Body of pancreas (tissue), 4 donors: ENCODE data around the gene EMX1.

ENCODE experiments used
- POLR2A ChIP-seq, 3 donors: fragments of 450-650 bp; IDR thresholded peaks; one replicate each; pipeline ENCODE4 v1.6.1; 2016; ENCODE audit warnings: antibody characterized with exemption in 3 of 3, mild to moderate bottlenecking in 2 of 3
- TF ChIP-seq, protein P1 (sequence below), 7 experiments: fragments of 450-650 bp in 4 of 7; fragments of 200-600 bp in 3 of 7; sonication (generic) in 3 of 7; IDR thresholded peaks; one replicate each; pipeline ENCODE4 v1.5.1; 2016 to 2019; ENCODE audit warnings: antibody characterized with exemption in 7 of 7

DNA sequence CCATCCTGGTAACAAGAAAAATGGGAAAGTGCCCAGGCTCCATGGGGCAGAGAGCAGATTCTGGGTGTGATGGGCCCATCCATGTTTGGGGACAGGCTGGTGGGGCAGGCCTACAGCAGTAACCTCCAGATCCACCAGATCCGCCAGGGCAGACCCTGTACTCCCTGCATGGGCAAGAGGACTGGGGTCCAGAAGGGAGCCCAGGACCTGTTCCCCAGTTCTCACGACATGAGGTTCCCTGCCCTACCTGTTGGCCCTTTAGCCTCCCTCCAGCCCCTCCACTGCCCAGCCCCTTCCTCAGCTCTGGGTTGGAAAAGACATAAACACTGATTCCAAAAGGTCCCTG lies 38.7 kb downstream of the EMX1 start:
- TF ChIP-seq, protein P1, sequence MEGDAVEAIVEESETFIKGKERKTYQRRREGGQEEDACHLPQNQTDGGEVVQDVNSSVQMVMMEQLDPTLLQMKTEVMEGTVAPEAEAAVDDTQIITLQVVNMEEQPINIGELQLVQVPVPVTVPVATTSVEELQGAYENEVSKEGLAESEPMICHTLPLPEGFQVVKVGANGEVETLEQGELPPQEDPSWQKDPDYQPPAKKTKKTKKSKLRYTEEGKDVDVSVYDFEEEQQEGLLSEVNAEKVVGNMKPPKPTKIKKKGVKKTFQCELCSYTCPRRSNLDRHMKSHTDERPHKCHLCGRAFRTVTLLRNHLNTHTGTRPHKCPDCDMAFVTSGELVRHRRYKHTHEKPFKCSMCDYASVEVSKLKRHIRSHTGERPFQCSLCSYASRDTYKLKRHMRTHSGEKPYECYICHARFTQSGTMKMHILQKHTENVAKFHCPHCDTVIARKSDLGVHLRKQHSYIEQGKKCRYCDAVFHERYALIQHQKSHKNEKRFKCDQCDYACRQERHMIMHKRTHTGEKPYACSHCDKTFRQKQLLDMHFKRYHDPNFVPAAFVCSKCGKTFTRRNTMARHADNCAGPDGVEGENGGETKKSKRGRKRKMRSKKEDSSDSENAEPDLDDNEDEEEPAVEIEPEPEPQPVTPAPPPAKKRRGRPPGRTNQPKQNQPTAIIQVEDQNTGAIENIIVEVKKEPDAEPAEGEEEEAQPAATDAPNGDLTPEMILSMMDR (IDR thresholded peaks at IDR 0.05), result no peak
- TF ChIP-seq POLR2A (IDR thresholded peaks at IDR 0.05), result no peak
